ENCODE results near the gene ASCC1.
"Not testable (repeated sequence)": the region's sequence is repeated elsewhere in the genome, so short reads cannot be mapped to it uniquely, and the experiment has no call there.

The ASCC1 gene

DNA sequence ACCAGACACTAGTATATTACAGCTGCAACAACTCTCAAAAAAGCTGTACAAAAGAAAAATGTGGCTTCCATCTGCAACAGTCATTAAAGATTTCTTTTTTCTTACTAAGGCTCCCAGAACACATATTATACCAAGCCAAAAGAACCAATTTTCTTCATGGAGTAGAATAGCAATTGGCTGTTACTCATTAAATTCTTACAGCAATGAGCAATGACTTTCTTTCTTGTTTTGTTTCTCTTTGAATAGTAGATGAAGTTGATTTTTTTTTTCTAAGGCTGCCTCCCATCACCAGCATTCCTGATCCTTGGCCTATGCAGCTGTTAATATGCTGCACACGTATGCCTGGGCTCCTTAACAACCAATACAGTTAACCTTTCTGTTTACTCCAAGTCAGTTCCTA, 91.1 kb downstream of the ASCC1 start:
- DNase-seq (ENCODE audit: low spot score) = peak; percentile 24

DNA sequence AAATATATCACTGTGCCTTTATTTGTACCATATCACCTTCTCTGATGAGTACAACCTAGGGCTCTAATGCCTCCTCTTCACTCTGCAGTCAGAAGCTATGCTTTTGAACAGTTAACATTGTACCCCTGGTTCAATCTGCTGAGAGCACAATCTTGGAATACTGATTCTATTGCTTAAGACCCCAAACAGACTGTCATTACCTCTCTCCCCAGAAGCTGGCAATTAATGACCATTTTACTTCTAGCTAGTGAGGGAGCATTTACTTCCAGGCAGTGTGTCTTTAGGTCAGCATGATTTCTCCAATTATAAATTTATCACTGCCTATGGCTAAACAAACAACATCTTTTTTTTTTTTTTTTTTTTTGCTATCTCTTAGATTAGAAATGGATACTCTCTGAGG, 91.7 kb downstream of the ASCC1 start:
- DNase-seq (ENCODE audit: low spot score) = no peak

DNA sequence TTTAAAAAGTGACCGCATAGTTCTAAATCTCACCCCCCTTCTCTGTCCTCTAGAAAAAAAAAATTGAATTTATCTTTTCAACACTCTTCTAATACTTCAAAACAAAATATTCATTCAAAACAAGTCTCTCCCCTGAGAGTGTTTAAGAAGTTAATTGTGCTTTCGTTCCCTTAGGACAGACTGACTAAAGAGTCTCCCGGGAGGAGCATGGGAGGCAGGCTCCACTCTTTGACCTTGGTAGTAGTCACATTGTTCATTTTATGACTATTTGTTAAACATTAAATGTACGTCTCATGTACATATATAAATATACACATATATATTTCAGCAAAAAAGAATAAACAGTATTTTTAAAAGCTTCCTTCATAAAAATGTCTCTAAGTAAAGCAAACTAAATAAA, 92.5 kb downstream of the ASCC1 start:
- no peak for DNase-seq (ENCODE audit: low spot score)

- DNase-seq (ENCODE audit: low spot score) = no peak
Observed at GRCh38 chr10:72122221-72122620, 93.9 kb downstream of the ASCC1 start.

GRCh38 chr10:72121389-72121788, 94.7 kb downstream of the ASCC1 start:
- no peak for DNase-seq (ENCODE audit: low spot score)

- DNase-seq (ENCODE audit: low spot score) = no peak
Observed at GRCh38 chr10:72116372-72116771, 99.7 kb downstream of the ASCC1 start.

DNA sequence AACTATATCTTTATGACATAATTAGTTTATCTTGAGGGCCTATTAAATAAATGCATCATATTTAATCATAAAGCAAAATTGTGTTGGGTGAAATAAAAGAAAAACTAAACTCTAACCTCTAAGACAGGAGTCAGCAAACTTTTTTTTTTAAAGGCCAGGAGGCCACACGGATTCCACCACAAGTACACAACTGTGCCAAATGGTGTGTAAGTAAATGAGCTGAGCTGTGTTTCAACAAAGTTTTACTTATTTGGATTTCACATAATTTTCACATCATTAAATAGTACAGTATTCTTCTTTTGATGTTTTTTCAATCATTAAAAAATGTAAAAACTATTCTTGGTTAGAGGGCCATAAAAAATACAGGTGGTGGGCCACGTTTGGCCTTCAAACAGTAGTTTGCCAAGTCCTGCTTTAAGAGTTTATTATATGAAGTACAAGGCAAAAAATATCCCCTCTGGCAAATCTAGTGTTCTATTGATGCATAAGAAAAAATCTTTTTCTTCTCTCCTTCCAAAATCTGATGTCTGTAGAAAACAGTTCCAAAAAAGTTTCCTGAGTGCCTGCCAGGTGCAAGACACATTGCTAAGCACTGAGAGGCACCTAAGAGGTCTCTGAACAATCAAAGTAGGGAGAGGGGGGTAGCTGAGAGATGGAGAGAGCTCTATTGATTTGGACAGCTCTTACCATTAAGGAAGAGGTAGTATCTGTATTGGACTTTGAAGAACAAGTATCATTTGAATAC, 101.2 kb downstream of the ASCC1 start:
- DNase-seq (ENCODE audit: low spot score) = no peak

GRCh38 chr10:72110673-72111401, 105.2 kb downstream of the ASCC1 start:
- DNase-seq (ENCODE audit: low spot score) = no peak

DNA sequence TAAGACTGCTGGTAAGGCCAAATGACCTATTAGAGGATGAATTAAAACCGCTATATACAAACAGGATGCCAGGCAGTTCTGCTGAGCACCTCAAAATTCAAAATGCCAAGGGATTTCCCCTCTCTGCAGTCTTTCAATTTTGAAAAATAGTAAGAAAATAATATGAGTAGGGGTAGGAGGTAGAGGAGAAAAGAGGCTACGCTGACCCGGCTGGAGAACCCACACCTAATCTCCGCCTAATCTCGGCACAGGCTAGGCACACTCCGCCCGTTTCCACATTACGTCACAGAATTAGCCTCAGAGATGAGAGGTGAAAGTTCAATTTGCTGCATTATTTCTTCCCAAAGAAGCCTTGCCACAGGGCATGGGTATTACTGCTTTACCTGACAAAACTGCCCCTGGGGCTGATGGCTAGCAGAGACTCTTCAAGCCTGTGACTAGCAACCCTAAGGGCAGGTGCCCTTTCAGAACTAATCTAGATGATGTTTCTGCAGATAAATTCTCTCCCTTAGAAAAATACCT, 106.4 kb downstream of the ASCC1 start:
- DNase-seq (ENCODE audit: low spot score) = no peak

DNA sequence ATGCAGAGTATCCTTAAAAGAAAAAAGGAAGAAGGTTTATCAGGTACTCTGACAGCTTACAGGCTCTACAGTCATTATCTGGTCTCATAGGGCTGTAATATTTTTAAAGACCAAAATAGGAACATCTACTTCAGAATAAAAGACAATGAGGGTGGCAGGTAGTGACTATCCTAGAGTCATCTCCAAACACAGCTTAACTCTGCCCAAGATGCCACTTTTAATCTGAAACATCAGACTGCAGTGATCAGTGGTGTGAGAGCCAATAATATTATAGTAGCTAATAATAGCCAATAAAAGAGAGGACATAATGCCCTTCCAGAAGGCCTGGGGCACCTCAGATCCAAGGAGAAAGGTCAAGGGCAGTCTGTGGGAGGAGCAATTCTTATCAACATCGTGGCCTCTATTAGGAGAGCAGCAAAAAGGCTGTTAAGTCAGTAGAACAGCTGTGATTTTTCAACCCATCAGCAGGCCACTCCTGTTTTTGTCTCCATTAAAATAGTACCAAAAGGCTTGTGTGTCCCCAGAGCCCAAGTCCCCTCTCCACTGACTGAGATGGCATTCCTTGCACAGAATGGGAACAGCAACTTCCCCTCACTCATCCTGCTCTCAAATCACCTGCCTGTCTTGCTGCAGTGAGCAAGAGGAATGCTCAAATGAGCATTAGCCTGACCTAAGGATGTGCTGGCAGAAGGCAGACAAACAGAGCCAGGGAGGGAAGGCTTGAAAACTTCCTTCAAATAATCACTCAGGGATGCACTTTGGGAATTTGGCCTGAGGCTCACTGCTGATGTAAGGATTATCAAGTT, 107.0 kb downstream of the ASCC1 start:
- DNase-seq (ENCODE audit: low spot score) = no peak

DNA sequence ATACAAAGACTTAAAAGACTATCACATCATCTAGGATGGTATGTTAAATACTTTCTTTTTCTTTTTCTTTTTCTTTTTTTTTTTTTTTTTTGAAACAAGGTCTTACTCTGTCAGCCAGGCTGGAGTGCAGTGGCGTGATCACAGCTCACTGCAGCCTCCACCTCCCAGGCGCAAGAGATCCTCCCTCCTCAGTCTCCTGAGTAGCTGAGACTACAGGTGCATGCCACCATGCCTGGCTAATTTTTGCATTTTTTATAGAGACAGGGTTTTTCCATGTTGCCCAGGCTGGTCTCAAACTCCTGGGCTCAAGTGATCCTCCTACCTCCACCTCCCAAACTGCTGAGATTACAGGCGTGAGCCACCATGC, 108.1 kb downstream of the ASCC1 start:
- DNase-seq (ENCODE audit: low spot score) = not testable (repeated sequence)

DNA sequence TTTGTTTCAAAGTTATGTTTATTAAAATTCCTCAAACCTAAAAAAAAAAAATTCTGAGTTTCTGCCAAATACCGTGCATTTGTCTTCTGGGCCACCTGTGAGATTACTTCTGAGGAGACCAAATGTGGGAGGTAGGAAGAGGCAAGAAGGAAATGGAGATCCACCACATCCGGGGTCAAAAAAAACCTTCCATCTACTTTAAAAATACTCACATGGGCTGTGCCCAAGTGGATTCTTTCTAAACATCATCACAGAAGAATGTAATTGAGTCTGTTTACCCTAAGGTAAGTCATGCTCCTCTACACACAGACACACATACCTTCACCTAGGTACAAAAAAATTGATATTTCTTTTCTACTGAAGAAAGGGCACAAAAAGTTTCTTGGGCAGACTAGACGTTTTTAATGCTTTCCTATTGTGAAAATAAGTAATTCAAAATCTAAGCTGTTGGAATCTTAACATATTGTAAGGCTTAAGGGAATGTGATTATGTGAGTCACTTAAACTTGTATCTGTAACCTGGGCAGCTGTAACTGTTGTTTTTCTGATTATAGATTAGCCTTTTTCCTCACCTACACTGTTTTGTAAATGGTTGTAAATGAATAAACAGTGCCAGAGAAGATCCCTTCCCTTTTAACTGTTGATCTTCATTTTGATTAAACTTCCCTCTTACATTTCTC, 108.6 kb downstream of the ASCC1 start:
- no peak for DNase-seq (ENCODE audit: low spot score)

- no peak for DNase-seq (ENCODE audit: low spot score)
Observed at GRCh38 chr10:72106896-72107295, 109.2 kb downstream of the ASCC1 start.

GRCh38 chr10:72106154-72106849, 109.8 kb downstream of the ASCC1 start:
- no peak for DNase-seq (ENCODE audit: low spot score)

DNA sequence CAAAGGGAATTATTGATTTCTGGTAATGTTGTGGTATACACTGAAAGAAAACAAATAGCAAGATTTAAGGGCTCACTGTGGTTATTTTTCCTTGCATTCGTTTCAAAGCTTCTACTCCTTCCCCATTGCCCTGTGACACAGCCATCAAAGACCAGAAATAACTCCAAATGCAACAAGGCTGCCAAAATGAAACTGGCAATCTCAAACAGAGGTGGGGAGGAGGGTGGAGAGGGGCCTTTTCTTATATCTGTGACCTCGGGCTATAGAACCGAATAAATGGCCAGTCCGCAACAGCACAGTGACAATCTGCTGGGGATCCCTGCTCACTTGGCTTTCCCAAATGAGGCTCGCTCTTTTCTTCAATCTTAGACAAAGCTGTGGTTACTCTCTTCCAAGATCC, 110.4 kb downstream of the ASCC1 start:
- DNase-seq (ENCODE audit: low spot score) = no peak

GRCh38 chr10:72105098-72105475, 111.0 kb downstream of the ASCC1 start:
- DNase-seq (ENCODE audit: low spot score) = no peak

- DNase-seq (ENCODE audit: low spot score) = no peak
Observed at GRCh38 chr10:72104472-72105097, 111.5 kb downstream of the ASCC1 start.

DNA sequence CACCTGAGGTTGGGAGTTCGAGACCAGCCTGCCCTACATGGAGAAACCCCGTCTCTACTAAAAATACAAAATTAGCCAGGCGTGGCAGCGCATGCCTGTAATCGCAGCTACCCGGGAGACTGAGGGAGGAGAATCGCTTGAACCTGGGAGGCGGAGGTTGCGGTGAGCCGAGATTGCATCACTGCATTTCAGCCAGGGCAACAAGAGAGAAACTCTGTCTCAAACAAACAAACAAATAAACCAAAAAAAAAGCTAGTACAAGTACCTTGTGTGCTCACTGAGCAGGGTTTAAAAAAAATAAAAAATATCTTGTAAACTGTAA, 116.5 kb downstream of the ASCC1 start:
- no peak for DNase-seq (ENCODE audit: low spot score)

DNA sequence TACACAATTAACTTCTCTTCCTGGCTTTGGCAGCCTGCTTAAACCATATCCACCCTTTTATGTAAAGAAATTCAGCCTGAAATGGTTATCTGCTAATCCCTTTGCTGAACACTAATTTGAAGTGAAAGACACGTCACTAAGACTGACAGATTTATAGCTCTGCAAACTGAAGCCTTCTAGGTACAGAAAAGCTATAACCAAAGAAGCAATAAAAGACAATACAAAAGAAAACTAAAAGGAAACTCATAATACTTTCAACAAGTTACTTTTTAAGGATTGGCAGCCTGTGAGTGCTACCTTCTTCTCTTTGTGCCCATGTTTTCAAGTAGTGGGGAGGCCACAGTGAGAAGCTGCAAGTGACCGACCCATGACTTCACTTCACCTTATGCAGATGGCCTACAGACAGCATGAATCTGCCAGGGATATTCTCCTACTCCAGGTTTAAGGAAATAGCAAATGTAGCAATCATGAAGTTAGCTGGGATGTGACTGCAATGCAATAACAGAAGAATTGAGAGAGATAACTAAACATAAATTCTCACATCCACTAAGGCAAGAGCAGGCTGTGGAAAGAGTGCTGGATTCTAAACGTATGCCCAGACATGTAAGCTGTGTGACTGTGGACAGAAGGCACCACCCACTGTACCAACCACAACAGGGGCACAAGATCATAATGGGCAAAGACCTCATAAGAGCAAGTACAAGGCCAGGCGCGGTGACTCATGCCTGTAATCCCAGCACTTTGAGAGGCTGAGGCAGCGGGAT, 117.1 kb downstream of the ASCC1 start:
- DNase-seq (ENCODE audit: low spot score) = no peak

DNA sequence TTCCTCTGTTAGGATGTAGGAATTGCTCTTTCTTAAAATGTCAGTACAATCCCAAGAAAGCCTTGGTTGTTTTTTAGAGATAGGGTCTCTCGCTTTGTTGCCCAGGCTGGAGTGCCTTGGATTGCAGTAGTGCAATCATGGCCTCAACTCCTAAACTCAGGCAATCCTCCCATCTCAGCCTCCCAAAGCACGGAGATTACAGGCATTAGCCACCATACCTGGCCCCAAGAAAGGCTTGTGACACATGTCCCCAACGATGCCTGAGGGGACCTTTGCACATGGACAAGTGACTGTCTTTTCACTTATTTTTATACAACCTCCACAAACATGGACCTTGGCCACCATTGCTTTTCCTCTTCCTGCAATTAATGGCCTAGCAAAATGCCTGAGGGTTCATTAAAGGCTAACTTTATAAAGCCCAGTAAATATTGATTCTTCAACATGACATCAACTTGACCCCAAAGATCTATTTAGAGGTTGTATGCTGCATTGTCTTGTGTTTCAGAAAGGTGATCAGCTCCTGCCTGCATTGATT, 117.7 kb downstream of the ASCC1 start:
- no peak for DNase-seq (ENCODE audit: low spot score)

All from hepatic stellate cell (primary cell).